Esophagus squamous epithelium (tissue), 5 donors: ENCODE data around the gene CALN1. TPM values are rescaled to one million over a fixed set of nuclear protein-coding genes. Genes with fewer than 3 reads are reported as not detected.

Experiments
- DNase-seq: peaks from one replicate; lab custom pipeline; 2025; lab: John Stamatoyannopoulos, UW
- H3K27ac ChIP-seq, 4 donors: fragments of 200-600 bp; sonication (generic); one replicate each; pipeline ENCODE4 v1.5.1; 2016 to 2019; ENCODE audit warnings: mild to moderate bottlenecking in 1 of 4
- H3K27me3 ChIP-seq, 4 donors: fragments of 200-600 bp; sonication (generic); 1 replicate in 3 of 4; 2 replicates in 1 of 4; pipeline versions ENCODE4 v1.5.1 to v1.6.0; 2017 to 2021; ENCODE audit warnings: antibody characterized with exemption in 1 of 4
- H3K36me3 ChIP-seq, 3 donors: fragments of 200-600 bp; sonication (generic); one replicate each; pipeline ENCODE4 v1.5.1; 2016 to 2019
- H3K4me1 ChIP-seq, 3 donors: fragments of 200-600 bp; sonication (generic); one replicate each; pipeline ENCODE4 v1.5.1; 2017 to 2019
- H3K4me3 ChIP-seq, 4 donors: fragments of 200-600 bp; sonication (generic); 1 replicate in 3 of 4; 2 replicates in 1 of 4; pipeline ENCODE4 v1.5.1; 2016 to 2019; ENCODE audit warnings: mild to moderate bottlenecking in 2 of 4, moderate library complexity in 1 of 4
- H3K9me3 ChIP-seq, 3 donors: fragments of 200-600 bp; sonication (generic); one replicate each; pipeline ENCODE4 v1.5.1; 2016 to 2019
- POLR2A ChIP-seq, 4 donors: fragments of 450-650 bp; IDR thresholded peaks; one replicate each; pipeline ENCODE4 v1.6.1; 2017; ENCODE audit warnings: antibody characterized with exemption in 4 of 4, mild to moderate bottlenecking in 4 of 4, moderate library complexity in 3 of 4
- WGBS, 2 donors: methylation state at CpG; one replicate each; pipeline ENCODE4 v1.1.5; 2018; 5-methylcytosine and 5-hydroxymethylcytosine counted together
- intact Hi-C: fragments of 100-400 bp; cut with DNase I; formaldehyde crosslinking; loops from one replicate; pipeline ENCODE4 v1.15.0; 2022
- total RNA-seq, 4 donors: library from RNA; depleted of rRNA; stranded (reverse); fragments of >200 nt; gene quantifications; one replicate each; pipeline ENCODE4 v1.1.0, GENCODE V29; 2016
- TF ChIP-seq, protein P1 (sequence below), 6 experiments: fragments of 450-650 bp in 4 of 6; fragments of 200-600 bp in 2 of 6; sonication (generic) in 2 of 6; IDR thresholded peaks; one replicate each; pipeline ENCODE4 v1.5.1; 2016 to 2019; ENCODE audit warnings: antibody characterized with exemption in 6 of 6, mild to moderate bottlenecking in 4 of 6, moderate library complexity in 4 of 6
- donor health status: DM: yes; HTN: yes; CAD: no.

CALN1 gene
- total RNA-seq, 4 donors from 2014 or later = 0.83 TPM; not detected in 3

DNA sequence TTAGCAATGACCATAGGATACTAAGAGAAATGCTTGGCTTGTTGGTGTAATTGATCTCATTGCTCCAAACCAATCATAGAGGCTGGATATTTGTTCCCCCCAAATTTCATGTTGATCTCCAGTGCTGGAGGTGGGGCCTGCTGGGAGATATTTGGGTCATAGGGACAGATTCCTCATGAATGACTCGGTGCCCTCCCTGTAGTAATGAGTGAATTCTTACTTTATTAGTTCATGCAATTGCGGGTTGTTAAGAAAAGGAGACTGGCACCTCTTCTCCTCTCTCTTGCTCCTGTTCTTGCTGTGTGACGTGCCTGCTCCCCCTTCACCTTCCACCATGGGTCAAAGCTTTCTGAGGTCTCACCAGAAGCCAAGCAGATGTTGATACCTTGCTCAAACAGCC is 630.1 kb downstream of the CALN1 start:
- no peak overlapping the region for H3K27ac ChIP-seq
- DNase-seq = no peak
- intact Hi-C loops = no loop called here
- H3K36me3 ChIP-seq = no peaks in the 10 kb centered on the region
- H3K4me3 ChIP-seq = no peak overlapping the region
- TF ChIP-seq, protein P1, sequence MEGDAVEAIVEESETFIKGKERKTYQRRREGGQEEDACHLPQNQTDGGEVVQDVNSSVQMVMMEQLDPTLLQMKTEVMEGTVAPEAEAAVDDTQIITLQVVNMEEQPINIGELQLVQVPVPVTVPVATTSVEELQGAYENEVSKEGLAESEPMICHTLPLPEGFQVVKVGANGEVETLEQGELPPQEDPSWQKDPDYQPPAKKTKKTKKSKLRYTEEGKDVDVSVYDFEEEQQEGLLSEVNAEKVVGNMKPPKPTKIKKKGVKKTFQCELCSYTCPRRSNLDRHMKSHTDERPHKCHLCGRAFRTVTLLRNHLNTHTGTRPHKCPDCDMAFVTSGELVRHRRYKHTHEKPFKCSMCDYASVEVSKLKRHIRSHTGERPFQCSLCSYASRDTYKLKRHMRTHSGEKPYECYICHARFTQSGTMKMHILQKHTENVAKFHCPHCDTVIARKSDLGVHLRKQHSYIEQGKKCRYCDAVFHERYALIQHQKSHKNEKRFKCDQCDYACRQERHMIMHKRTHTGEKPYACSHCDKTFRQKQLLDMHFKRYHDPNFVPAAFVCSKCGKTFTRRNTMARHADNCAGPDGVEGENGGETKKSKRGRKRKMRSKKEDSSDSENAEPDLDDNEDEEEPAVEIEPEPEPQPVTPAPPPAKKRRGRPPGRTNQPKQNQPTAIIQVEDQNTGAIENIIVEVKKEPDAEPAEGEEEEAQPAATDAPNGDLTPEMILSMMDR (IDR thresholded peaks at IDR 0.05) = no peak
- no peak for TF ChIP-seq POLR2A (IDR thresholded peaks at IDR 0.05)
- no peaks in the 10 kb centered on the region for H3K4me1 ChIP-seq
- H3K27me3 ChIP-seq = no peaks in the 10 kb centered on the region
- H3K9me3 ChIP-seq = peaks cover 0 to 4% (median 2%) of the 10 kb centered on the region in 3 donors
- 69 to 78% methylated on average over 3 of the region's 3 CpGs for WGBS, 2 donors

DNA sequence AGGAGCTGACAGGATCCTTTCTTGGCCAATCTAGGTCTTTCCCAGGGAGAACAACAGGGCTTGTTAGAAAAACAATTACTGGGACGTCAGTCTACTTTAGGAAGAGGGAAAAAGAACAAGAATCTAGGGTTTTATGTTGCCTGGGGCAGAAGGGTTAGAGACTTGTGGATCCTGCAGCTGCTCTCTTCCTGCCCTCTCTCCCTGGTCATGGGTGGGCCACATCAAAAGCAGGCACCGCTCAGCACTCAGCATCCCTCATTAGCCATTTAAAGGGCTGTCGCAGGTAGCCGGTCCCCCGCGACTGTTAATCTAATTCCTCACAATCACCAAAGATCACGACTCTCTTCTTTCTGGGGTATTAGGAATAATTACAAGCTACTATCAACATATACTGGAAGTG is 631.9 kb downstream of the CALN1 start:
- H3K4me1 ChIP-seq = no peaks in the 10 kb centered on the region
- no peak for DNase-seq
- TF ChIP-seq, protein P1 (IDR thresholded peaks at IDR 0.05) = no peak
- TF ChIP-seq POLR2A (IDR thresholded peaks at IDR 0.05) = no peak
- H3K27ac ChIP-seq = no peak overlapping the region
- 55 to 68% methylated on average over 7 of the region's 7 CpGs for WGBS, 2 donors
- no peaks in the 10 kb centered on the region for H3K36me3 ChIP-seq
- intact Hi-C loops = no loop called here
- no peaks in the 10 kb centered on the region for H3K27me3 ChIP-seq
- H3K4me3 ChIP-seq = no peak overlapping the region
- no peaks in the 10 kb centered on the region for H3K9me3 ChIP-seq

DNA sequence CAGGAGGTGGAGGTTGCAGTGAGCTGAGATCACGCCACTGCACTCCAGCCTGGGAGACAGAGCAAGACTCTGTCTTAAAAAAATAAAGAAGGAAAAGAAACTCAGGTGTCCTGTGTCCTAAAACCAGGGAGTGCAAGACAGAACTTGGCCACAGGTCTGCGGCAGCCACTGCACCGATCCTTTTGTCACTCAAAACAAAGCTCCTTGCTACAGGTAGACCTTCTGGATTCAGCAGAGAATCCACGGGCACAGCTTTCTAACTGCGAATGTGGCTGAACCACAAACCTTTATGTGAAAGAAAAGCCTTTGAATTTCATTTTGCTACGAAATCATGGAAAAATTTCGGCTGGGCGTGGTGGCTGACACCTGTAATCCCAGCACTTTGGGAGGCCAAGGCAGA is 634.9 kb downstream of the CALN1 start:
- intact Hi-C loops = no loop called here
- Histone ChIP-seq H3K9me3 (no peaks in the 10 kb centered on the region), H3K27me3 (no peaks in the 10 kb centered on the region), H3K4me3 (no peak overlapping the region), H3K4me1 (no peaks in the 10 kb centered on the region), H3K36me3 (no peaks in the 10 kb centered on the region), H3K27ac (no peak overlapping the region)
- 84 to 94% methylated on average over 8 of the region's 8 CpGs for WGBS, 2 donors
- TF ChIP-seq POLR2A (IDR thresholded peaks at IDR 0.05) = no peak
- TF ChIP-seq, protein P1 (IDR thresholded peaks at IDR 0.05) = no peak
- DNase-seq = no peak

DNA sequence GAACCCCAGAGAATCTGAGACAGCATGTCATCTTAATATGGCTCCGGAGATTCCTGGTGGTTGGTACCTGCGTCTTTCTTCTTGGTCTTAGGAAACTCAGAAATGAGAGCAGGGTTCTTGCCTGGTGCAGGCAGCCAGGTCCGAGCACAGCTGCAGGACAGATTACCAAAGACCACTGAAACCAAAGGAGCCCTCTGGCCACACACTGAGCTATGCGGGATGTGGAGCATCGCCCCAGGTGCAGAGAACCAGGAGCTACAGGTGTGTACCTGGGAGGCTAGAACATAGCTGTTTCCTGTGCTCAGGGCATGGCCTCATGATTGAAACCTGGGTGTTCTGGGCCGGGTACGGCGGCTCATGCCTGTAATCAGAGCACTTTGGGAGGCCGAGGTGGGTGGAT is 635.4 kb downstream of the CALN1 start:
- H3K36me3 ChIP-seq = no peaks in the 10 kb centered on the region
- TF ChIP-seq, protein P1 (IDR thresholded peaks at IDR 0.05) = no peak
- no peak for TF ChIP-seq POLR2A (IDR thresholded peaks at IDR 0.05)
- H3K27me3 ChIP-seq = no peaks in the 10 kb centered on the region
- H3K9me3 ChIP-seq = no peaks in the 10 kb centered on the region
- 89% methylated on average over 5 to 6 of the region's 9 CpGs for WGBS, 2 donors
- DNase-seq = no peak
- H3K4me3 ChIP-seq = no peak overlapping the region
- no peaks in the 10 kb centered on the region for H3K4me1 ChIP-seq
- H3K27ac ChIP-seq = no peak overlapping the region
- intact Hi-C loops = no loop called here

DNA sequence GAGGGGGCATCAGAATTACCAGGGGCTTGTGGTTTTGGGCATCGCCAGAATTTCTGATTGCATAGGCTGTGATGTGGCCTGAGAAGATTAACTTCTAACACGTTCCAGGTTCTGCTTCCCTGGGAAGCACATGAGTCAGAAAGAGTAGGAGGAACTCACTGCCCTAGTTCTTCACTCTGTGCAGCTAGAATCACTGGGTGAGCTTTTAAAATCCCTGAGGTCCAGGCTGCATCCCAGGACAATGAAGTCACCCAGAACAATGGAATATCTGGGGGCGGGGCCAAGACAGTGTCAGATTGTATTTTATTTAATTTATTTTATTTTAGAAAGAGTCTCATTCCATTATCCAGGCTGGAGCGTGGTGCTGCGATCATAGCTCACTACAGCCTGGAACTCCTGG is 636.5 kb downstream of the CALN1 start:
- no peak for DNase-seq
- TF ChIP-seq, protein P1 (IDR thresholded peaks at IDR 0.05) = no peak
- no peak for TF ChIP-seq POLR2A (IDR thresholded peaks at IDR 0.05)
- 76 to 94% methylated on average over 4 to 5 of the region's 5 CpGs for WGBS, 2 donors
- no peaks in the 10 kb centered on the region for H3K27me3 ChIP-seq
- H3K4me3 ChIP-seq = no peak overlapping the region
- no peaks in the 10 kb centered on the region for H3K9me3 ChIP-seq
- H3K4me1 ChIP-seq = no peaks in the 10 kb centered on the region
- no peak overlapping the region for H3K27ac ChIP-seq
- H3K36me3 ChIP-seq = no peaks in the 10 kb centered on the region
- intact Hi-C loops = no loop called here
